ENCODE measurements around the gene OR4D2.
"Not testable (repeated sequence)": the region's sequence is repeated elsewhere in the genome, so short reads cannot be mapped to it uniquely, and the experiment has no call there.

OR4D2 gene

DNA sequence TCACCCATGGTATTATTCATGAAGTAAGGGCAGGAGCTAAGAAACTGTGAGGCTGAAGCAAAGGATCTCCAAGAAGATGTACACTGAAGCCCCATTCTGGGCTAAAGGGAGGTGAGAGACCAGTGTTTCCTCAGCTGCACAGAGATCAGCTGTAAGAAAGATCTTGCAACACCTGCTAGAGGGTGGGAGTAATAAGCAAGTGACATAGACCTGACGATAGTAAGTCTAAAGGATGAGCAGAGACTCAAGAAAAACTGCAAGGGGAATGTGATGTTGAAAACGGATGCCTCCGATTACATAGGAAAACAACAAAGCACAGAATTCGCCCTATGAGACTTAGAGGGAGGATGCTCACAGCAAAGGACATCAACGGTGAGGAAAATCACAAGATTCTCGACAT lies at the start of gene OR4D2:
OR4D2 (plus strand) TSS at position 301 of the 400 bp plus-strand sequence. CDS start 2,674 bp downstream, outside the sequence.
- DNase-seq (ENCODE audit: low read depth in 3 of 3), result no peak

DNA sequence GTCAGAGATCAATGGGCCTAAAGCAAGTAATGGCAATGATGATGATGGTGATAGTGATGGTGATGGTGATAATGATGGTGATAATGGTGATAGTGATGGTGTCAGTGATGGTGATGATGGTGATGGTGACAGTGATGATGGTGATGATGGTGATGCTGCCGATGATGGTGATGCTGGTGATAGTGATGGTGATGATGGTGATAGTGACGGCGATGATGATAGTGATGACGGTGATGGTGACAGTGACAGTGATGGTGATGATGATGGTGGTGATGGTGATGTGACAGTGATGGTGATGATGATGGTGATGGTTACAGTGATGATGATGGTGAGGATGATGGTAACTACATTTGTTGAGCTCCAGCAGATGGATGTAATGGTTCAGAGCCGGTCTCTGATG lies 49.4 kb upstream of the OR4D2 start:
- no peak for DNase-seq (ENCODE audit: low read depth in 3 of 3)

DNA sequence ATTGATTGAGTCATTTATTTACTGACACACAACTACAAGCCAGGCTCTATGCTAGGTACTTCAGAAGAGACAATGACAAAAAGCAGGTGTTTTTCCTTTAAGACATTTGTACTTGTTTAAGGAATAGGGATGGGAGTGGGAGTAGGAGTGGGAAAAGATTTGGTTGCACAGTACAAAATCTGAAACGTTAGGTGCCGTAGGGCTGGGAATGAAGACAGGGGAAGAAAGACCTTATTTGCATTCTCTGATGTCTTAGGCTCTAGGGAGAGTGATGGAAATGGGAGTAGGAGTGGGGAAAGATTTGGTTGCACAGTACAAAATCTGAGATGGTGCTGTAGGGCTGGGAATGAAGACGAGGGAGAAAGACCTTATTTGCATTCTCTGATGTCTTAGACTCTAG lies 47.3 kb upstream of the OR4D2 start:
- DNase-seq (ENCODE audit: low read depth in 3 of 3), result no peak

DNA sequence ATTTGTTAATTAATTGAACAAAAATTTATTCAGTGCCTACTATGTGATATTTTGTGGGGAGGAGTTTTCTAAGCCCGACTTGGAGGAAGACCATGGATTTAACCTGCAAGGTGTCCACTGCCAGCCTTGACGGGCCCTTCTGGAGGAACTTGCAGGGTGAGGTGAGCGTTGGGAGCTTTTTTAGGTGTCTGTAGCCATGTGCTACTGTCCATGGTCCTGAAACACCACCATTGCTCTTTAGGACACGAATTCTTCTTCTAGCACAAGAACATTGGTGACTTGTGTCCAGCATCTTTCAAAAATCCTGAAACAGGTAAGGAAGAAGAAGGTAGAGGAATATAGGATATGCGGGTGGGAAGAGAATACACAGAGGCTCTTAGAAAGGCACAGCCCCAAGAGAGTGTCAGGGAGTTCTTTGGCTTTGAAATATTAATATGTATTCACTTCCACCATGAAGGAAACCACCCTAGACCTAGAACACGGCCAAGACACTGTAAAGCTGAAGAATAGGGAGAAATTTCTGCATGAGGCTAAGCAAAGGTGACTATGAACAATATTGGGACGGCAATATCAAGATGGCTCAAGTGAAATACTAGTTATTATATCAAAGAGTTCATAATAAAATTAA lies 46.5 kb upstream of the OR4D2 start:
- DNase-seq (ENCODE audit: low read depth in 3 of 3), result peak in 2 of 3 donors; percentile 21 to 27

DNA sequence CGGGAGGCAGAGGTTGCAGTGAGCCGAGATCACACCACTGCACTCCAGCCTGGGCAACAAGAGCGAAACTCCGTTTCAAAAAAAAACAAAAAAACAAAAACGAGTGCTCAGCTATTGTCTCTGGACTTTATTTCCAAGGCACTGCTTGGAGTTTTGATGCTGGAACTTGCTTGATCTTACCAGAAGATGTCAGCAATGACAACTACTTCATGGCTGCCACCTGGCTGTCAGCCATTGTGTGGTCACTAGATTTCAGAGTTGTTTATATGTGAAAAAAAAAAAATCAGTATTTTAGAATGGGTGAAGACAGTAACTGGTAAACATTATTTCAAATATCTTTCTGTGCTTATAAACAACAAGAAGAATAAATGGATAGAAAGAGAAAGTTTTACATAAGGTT lies 44.9 kb upstream of the OR4D2 start:
- no peak for DNase-seq (ENCODE audit: low read depth in 3 of 3)

DNA sequence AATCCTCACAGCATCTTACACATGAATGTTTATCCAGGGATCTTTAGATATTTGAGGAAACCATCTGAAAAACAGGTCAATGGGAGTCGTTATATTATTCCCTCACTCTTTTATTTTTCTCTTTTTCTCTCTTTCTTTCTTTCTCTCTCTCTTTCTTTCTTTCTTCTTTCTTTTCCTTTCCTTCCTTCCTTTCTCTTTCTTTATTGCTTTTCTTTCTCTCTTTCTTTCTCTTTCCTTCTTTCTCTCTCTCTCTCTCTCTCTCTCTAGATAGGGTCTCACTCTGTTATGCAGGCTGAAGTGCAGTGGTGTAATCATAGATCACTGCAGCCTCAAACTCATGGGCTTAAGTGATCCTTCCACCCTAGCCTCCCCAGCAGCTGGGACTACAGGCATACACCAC lies 38.9 kb upstream of the OR4D2 start:
- no peak for DNase-seq (ENCODE audit: low read depth in 3 of 3)

GRCh38 chr17:58132697-58133096 lies 34.1 kb upstream of the OR4D2 start:
- not testable (repeated sequence) for DNase-seq (ENCODE audit: low read depth in 3 of 3)

DNA sequence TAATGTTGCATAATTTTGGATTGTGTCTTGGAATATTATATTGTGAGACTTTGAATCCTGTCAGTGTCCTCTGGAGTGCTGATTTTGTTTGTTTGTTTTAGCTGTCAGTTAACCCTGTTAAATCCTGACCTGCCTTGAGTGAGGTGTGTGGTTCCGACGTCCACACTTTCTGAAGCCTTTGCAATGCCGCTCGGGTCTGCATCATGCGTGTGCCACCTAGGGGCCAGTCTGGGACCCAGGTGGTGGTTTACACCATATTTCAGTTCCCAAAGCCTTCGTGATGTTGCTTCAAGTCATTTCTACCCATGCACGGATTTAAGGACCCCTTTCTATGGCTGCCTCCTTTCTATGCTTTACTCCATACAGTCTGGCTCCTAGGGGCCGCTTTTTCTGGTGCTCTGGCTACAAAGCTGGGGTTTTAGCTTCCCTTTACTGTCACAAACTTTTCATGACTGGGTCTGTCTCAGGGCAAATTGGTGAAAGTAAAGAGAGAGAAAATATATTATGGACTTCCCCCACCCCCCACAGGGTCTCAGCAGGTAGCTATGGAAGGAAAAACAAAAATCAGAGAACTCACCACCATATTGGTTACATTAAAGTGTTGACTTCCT lies 30.0 kb upstream of the OR4D2 start:
- DNase-seq (ENCODE audit: low read depth in 3 of 3), result no peak

DNA sequence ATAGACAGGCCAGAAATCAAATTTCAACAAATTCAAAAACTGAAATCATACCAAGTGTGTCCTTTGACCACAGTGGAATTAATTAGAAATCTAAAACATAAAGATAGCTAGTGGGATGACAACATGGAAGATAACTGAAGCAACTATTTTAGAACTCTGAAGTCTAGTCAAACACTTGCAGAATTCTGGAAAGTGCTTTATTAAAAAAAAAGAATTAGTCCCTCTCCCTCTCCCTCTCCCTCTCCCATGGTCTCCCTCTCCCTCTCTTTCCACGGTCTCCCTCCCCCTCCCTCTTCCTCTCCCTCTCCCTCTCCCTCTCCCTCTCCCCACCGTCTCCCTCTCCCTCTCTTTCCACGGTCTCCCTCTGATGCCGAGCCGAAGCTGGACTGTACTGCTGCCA lies 25.3 kb upstream of the OR4D2 start:
- no peak for DNase-seq (ENCODE audit: low read depth in 3 of 3)

DNA sequence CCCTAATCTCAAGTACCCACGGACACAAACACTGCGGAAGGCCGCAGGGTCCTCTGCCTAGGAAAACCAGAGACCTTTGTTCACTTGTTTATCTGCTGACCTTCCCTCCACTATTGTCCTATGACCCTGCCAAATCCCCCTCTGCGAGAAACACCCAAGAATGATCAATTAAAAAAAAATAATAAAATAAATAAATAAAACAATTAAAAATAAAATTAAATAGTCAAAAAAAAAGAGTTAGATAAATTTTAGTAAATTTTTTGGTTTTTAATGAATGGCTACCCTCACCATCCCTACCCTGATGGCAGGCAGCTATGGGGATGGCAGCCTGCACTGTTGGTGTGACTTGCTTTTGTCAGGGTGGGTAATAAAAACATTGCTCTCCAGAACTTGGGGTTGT lies 23.4 kb upstream of the OR4D2 start:
- not testable (repeated sequence) for DNase-seq (ENCODE audit: low read depth in 3 of 3)

- no peak for DNase-seq (ENCODE audit: low read depth in 3 of 3)
Observed at GRCh38 chr17:58144801-58145200, 22.0 kb upstream of the OR4D2 start.

DNA sequence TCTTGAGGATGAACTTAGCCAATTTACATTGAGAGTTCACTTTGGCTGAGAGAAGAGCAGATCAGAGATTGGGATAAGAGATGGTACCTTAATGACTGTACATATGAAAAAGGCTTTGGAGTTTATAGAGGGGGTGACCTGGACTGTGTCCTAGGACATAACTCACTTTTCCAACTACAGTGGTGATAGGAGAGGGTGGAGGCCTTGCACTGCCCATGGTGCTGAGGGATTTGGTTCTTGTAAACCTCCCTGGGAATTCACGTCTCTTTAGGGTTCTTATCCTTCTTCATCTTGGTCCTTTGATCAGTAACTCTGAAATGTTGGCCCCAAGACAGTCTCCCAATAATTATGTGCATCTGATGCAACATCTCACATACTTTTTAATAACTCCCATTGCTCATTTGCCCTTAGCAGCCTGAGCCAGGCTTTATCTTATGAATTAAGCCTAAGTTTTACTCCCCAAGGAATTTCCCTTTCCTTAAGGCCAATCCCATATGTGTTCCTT lies 18.8 kb upstream of the OR4D2 start, which contains the start of gene OR4D1:
OR4D1 (plus strand) TSS at position 455 of the 505 bp plus-strand sequence. CDS start 6,770 bp downstream, outside the sequence.
- DNase-seq (ENCODE audit: low read depth in 3 of 3), result no peak

DNA sequence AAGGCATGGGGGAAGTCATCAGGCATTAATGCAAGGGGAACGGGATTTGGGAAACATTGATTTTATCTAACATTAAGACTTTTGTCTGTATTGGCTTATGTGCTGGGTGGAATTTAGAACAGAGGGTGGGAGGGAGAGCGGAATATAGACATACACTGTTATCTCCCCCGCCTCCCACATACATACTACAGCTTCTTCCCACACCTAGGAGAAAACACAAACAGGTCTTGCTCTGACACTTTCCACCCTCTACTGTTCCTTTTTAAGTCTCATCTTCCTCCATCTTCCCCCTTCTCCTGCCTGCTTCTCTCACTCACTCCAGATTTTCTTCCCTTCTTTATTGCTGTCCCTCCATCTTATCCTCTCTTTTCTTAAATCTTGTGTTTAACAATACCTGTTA lies 18.2 kb upstream of the OR4D2 start:
- DNase-seq (ENCODE audit: low read depth in 3 of 3), result no peak

- no peak for DNase-seq (ENCODE audit: low read depth in 3 of 3)
Observed at GRCh38 chr17:58150394-58150793, 16.4 kb upstream of the OR4D2 start.

GRCh38 chr17:58153046-58153445 lies 13.7 kb upstream of the OR4D2 start:
- peak in 1 of 3 donors; percentile 5 for DNase-seq (ENCODE audit: low read depth in 3 of 3)

GRCh38 chr17:58153671-58154070 lies 13.1 kb upstream of the OR4D2 start:
- DNase-seq (ENCODE audit: low read depth in 3 of 3), result no peak

GRCh38 chr17:58156839-58157803 lies 9.7 kb upstream of the OR4D2 start:
- peak; percentile 42 to 55 (median 44) for DNase-seq (ENCODE audit: low read depth in 3 of 3)

DNA sequence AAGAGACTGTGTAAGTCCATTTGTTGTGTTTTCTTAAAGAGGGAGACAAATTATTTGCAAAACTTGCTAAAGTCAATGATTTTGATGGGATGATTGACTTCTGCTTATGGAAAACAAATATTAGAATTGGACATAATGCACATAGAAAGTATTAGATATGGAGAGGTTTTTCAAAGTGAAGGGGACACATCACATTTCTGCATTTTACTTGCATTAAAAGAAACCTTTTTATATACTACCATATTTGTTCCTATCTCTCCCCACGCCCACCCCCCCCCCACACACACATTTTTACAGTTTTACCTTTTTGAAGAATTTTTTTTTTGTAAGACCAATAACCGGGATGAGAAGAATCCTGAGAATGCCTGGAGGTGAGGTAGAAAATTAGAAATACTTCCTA lies 8.6 kb upstream of the OR4D2 start:
- no peak for DNase-seq (ENCODE audit: low read depth in 3 of 3)

GRCh38 chr17:58161566-58161965 lies 5.2 kb upstream of the OR4D2 start:
- no peak for DNase-seq (ENCODE audit: low read depth in 3 of 3)

GRCh38 chr17:58165981-58166380 lies 801 bp upstream of the OR4D2 start:
- no peak for DNase-seq (ENCODE audit: low read depth in 3 of 3)

DNA sequence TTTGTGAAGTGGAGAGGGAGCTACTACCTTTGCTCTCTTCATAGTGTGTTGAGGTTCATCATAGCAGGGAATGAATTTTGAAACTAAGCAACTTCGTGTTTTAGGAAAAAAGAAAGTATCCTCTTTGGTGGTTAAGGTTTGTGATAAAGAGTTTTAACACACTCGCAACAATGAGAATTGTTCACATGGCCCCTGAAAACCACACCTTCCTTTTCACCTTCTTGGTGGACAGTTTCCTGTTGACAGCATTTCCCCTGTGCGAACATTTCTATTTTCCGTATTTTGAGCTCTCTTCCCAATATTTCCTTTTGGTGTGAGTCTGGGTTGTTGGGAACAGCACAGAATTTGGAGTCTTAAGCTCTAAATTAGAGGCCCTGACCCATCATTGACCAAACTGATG lies 3.8 kb downstream of the OR4D2 start:
- DNase-seq (ENCODE audit: low read depth in 3 of 3), result no peak

GRCh38 chr17:58172369-58173071 lies 5.7 kb downstream of the OR4D2 start:
- peak in 2 of 3 donors; percentile 15 to 18 for DNase-seq (ENCODE audit: low read depth in 3 of 3)

Measured in stimulated activated CD4-positive, alpha-beta T cell treated with anti-CD3 and anti-CD28 coated beads, TNF-alpha, amount 100 ng/mL, for 48 hours (primary cell).